NCI-H146 (cell line): ENCODE measurements around the gene CBX8.
A peak's percentile ranks its signal among the peaks of the same experiment; 100 is the strongest.

Experiments
- DNase-seq: peaks from one replicate; lab custom pipeline; 2025; lab: John Stamatoyannopoulos, UW

Gene CBX8

GRCh38 chr17:79835470-79835899 is 38.6 kb upstream of the CBX8 start:
- DNase-seq, result no peak

- no peak for DNase-seq
Observed at GRCh38 chr17:79834565-79835469, 37.9 kb upstream of the CBX8 start.

DNA sequence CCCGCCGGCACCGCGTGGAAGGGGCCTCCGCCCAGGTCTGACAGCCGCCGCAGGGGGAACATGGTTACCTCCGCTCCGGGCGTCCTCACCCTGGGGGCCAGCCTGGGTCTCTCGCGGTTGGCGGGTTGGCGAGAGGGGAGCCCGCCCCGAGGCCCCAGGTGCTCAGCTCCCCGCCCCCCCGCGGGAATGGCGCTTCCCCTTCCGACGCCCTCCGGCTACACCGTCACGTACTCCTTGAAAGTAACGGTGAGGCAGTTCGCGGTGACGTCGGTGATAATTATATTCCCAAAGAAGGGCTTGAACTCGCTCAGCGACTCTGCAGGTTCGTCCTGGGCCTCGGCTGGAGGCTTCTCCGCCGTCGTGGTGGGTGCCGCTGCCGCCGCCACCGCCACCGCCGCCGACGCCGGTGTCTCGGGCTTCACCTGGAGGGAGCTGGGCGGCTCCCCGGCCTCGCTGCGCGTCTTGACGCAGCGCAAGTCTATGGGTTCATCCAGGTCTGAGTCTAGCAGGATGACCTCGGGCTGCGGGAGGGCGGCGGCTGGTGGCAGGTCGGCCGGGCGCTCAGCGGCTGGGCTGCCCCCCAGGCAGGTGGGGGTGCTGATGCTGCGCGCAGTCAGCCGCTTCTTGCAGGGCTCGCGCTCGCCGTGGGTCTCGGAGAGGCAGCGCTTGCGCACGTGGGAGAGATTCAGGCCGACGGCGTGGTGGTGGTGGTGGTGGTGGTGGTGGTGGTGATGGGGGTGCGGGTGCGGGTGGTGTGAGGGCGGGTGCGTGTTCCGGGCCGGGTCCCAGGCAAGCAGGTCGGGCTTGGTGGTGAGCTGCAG is 37.1 kb upstream of the CBX8 start:
- no peak for DNase-seq

DNA sequence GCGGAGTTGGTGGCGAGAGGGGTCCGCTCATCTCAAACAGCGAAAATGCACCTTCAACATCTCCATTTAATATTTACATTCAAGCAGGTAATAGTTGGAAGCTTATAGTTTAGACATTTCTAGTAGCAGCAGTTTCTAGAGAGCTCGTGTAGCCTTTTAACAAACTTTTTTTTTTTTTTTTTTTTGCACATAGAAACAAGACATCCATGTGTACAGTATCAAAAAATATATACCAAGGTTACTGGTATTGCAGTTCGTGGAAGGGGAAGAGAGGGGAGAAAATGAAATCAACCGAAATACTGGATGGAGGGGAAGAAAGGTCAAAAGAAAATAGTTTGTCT is 36.2 kb upstream of the CBX8 start:
- DNase-seq, result no peak

DNA sequence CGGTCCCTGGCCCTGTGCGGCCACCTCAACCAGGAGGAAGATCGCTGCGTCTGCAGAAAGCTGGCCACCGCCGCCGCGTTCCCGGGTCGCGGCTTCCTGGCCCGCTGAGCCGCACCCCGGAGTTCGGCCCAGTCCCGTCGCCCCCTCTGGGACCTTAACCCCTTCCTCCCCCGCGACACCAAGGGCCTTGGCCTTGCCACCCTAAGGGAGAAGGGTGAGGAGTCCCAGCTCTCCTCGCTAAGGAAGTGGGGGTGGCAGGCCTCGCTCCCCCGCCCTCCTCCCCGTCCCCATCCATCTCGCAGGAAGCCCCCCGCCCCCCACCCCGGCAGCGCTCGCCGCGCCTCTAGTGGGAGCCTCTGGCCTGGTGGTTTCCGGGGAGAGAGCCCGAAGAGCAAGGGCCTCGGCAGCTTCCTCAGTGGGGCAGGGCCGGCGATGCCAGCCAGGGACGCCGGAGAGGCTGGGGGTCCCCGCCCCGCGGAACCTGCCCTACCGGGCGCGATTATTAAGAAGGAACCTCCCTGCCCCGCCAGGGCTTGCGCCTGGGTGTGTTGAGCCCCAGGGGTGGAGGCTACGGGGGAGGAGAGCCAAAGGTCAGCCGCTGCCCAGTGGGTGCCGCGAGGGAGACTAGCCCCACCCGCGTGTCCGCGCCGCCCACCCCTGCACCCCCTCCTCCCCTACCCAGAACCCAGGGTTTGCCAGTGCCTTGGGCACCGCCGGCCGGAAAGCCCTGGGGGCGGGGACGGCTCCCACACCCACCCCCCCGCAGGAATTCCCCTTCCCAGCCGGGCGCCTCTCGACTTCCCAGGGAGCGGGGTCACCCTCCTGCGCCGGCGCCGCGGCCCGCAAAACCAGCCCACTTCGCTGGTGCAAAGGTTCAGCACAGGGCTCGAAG is 35.6 kb upstream of the CBX8 start:
- DNase-seq, result no peak

GRCh38 chr17:79831265-79832217 is 34.7 kb upstream of the CBX8 start:
- no peak for DNase-seq

- DNase-seq, result peak; percentile 66
Observed at GRCh38 chr17:79830763-79831264, 33.9 kb upstream of the CBX8 start.

DNA sequence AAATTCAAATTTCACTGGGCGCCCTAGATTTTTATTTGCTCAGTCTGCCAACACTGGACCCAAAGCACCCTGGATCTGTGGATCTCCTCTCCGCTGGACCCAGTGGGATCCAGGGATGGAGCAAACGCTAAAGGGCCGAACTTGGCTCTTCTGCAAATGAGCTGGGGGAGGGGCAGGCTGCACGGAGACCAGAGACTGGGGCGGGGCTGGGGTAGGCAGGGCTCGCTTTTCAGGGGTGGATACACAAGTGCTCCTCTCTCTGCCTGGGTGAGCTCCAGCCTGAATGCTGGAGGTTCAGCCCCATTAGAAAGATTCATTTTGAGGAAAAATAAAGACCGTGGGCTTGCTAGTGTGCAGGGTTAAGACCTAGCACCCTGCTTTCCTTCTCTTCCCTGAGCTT is 33.4 kb upstream of the CBX8 start:
- DNase-seq, result peak; percentile 12

DNA sequence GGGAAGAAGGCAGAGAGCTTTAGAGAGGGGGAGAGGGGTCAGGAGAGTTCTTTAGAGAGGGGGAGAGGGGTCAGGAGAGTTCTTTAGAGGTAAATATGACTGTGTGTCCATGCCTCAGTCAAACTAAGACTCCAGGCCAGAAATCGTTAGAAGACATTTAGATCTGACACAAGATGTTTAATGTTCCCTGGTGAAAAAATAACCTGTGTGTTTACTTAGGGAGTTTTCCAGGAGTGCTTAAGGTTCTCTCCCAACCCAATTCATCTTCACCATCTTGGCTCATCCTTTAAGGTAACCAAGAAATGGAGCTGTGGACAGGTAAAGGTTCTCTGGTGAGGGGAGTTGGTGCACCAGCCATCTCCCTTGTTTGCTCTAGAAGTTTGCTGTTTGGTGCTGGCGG is 32.6 kb upstream of the CBX8 start:
- no peak for DNase-seq

- peak; percentile 15 for DNase-seq
Observed at GRCh38 chr17:79829004-79829403, 32.1 kb upstream of the CBX8 start.

DNA sequence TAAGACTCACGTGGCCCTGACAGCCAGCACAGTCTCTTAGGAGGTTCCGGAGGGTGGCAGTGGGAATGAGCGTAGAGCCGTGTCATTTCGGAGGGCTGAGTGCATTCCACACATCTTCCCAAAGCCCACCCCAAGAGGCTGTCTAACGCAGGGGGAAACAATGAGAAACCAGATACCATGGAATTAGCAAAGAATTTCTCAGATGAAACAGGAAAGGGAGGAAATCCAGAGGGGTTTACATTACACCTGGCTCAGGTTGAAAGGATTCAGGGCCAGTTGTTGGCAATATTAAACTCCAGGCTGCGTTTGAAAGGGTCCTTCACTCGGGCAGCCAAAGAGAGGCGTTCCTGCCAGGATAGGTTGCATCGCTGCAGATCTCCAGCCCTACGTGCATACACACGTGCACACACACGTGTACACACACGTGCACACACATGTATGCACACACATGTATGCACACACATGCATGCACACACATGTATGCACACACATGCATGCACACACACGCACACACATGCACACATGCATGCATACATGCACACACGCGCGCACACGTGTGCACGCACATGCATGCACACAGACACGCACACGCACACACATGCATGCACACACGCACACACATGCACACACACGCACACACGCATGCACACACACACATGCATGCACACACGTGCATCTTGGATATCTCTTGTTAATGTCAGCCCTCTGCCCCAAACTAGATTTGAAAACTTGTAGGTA is 30.1 kb upstream of the CBX8 start:
- DNase-seq, result no peak

- no peak for DNase-seq
Observed at GRCh38 chr17:79826204-79826680, 29.4 kb upstream of the CBX8 start.

DNA sequence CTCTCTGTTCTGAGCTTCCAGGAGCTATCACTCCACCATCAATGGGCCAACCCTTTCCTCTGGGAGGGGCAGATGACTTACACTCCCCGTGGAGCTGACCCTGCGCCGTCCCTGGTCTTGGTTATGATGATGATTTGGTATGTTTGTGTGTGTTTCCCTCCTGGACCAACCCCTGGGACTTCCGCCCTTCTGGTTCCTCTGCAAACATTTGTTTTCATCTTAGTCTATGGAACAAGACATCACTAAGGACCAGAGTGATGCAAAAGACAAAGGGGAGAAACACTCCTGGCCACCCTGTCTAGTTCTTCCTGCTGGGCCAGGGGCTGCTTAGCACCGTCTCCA is 28.7 kb upstream of the CBX8 start:
- no peak for DNase-seq

DNA sequence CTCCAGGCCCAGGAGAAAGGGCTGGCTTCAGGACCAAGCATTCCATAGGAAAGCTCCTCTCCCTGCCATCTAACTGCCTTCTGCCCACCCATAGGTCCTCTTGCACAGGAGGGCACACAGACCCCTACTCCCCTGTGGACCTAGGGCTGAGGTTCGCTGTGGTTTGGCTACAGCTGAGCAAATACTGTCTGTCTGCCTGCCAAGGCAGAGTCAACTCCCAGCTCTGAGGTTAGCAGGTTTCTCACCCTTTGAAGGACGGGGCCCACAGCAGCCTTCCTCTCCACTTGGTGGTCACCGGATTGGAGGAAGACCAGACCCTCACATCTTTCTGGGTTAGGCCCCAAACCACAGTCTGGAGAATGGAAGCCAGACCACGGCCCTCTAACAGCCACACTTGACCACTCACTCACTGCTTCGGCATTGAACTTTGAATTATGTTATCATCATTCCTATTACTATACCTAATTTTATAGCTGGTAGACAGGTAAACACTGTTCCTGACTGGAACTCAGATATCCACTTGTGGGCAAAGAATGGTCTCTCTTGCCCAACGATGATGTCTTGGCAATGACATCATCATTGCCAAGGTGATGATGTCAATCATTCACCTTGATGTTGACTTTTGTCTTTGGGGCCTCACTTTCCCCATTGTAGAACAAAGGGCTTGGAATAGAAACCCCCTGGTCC is 28.2 kb upstream of the CBX8 start:
- DNase-seq, result no peak

GRCh38 chr17:79824234-79824633 is 27.4 kb upstream of the CBX8 start:
- no peak for DNase-seq

DNA sequence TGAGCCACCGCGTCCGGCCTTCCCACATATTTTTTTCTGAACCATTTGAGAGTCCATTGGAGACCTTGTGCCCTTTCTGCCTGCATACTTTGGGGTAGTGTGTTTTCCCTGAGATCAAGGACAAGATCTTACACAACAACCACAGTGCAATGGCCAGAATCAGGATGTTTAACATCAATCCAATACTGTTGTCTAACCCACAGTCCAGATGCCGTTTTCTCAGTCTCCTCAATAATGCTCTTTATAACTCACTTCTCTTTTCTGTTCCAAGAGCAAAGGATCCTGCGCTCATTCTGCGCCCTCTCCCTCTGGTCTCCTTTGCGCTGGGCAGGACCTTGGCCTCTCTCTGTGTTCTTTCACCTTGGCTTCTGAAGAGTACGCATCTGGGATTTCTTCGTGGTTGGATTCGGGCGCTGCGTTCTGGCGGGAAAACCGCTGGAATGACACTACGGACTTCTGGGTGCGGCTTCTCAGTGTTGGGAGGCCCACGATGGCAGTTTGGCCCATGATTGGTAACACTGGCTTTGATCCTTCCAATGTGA is 25.8 kb upstream of the CBX8 start:
- no peak for DNase-seq

GRCh38 chr17:79821331-79822095 is 24.6 kb upstream of the CBX8 start:
- DNase-seq, result peak; percentile 37

GRCh38 chr17:79820959-79821330 is 24.1 kb upstream of the CBX8 start:
- DNase-seq, result no peak
